Choroid plexus epithelial cell (primary cell): ENCODE measurements around the gene CCL26.
"Not testable (repeated sequence)": the region's sequence is repeated elsewhere in the genome, so short reads cannot be mapped to it uniquely, and the experiment has no call there.

Source experiments
- DNase-seq: peaks from one replicate; pipeline ENCODE4 v3.0.0-alpha.2; 2010; ENCODE audit warnings: low read depth
- H3K4me3 ChIP-seq: 2 replicates; pipeline ENCODE4 v1.5.1; 2011; ENCODE audit warnings: low read depth, mild to moderate bottlenecking, control low read depth, low read length, moderate library complexity
- TF ChIP-seq, protein P1 (sequence below): conservative IDR thresholded peaks from 2 replicates; pipeline ENCODE4 v1.5.1; 2011; ENCODE audit warnings: low read depth, mild to moderate bottlenecking, control low read depth, inconsistent platforms, low read length, moderate library complexity

Gene CCL26

DNA sequence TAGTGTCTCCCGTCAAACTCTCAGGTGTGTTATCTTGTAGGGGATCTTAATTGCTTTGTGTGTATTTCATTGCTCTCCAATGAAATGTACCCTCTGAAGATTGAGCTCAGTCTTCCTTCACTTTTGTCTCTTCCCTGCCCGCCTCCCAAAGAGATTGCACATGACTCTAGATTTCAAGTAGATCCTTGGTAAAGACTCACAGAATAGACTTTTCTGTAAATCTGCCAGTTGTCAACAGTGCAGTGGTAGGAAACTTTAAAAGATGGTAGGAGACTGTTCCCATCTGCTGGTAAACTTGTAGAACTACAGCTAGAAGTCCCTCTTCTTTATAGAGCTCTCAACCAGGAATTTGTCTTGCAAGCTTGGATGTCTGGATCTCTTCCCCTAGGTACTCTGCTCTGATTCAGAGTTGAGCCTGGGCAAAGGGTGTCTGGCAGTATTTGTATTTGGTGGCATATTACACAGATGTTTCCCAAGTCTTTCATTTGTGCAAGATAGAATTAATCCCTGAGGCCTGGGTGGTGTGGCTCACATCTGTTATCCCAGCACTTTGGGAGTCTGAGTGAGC, 9.6 kb downstream of the CCL26 start:
- H3K4me3 ChIP-seq = no peak overlapping the region
- peak; percentile 87 for DNase-seq
- TF ChIP-seq, protein P1, sequence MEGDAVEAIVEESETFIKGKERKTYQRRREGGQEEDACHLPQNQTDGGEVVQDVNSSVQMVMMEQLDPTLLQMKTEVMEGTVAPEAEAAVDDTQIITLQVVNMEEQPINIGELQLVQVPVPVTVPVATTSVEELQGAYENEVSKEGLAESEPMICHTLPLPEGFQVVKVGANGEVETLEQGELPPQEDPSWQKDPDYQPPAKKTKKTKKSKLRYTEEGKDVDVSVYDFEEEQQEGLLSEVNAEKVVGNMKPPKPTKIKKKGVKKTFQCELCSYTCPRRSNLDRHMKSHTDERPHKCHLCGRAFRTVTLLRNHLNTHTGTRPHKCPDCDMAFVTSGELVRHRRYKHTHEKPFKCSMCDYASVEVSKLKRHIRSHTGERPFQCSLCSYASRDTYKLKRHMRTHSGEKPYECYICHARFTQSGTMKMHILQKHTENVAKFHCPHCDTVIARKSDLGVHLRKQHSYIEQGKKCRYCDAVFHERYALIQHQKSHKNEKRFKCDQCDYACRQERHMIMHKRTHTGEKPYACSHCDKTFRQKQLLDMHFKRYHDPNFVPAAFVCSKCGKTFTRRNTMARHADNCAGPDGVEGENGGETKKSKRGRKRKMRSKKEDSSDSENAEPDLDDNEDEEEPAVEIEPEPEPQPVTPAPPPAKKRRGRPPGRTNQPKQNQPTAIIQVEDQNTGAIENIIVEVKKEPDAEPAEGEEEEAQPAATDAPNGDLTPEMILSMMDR = peak; percentile 71

GRCh38 chr7:75761801-75762200, 10.2 kb downstream of the CCL26 start:
- not testable (repeated sequence) for H3K4me3 ChIP-seq, DNase-seq

DNA sequence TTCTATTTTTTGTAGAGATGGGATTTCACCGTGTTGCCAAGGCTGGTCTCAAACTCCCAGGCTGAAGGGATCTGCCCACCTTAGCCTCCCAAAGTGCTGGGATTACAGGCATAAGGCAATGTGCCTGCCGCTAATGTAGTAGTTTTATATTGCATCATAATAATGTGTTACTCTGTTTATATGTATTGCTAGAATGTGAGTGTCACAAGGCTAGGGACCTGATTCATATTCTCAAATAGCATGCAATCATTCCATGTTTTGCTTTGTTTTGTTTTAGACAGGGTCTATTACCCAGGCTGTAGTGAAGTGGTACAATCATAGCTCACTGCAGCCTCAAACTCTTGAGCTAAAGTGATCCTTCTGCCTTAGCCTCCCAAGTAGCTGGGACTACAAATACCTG, 13.5 kb downstream of the CCL26 start:
- no peak for DNase-seq
- TF ChIP-seq, protein P1 = no peak
- no peak overlapping the region for H3K4me3 ChIP-seq

DNA sequence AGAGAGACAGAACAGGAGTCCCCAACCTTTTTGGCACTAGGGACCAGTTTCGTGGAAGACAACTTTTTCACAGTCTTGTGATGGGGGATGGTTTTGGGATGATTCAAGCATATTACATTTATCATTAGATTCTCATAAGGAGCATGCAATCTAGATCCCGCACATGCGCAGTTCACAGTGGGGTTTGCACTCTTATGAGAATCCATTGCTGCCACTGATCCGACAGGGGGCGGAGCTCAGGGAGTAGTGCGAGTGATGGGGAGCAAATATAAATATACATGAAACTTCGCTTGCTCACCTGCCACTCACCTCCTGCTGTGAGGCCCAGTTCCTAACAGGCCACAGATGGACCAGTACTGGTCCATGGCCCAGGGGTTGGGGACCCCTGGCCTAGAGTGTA, 14.2 kb downstream of the CCL26 start:
- H3K4me3 ChIP-seq = no peak overlapping the region
- no peak for DNase-seq
- TF ChIP-seq, protein P1 = no peak

DNA sequence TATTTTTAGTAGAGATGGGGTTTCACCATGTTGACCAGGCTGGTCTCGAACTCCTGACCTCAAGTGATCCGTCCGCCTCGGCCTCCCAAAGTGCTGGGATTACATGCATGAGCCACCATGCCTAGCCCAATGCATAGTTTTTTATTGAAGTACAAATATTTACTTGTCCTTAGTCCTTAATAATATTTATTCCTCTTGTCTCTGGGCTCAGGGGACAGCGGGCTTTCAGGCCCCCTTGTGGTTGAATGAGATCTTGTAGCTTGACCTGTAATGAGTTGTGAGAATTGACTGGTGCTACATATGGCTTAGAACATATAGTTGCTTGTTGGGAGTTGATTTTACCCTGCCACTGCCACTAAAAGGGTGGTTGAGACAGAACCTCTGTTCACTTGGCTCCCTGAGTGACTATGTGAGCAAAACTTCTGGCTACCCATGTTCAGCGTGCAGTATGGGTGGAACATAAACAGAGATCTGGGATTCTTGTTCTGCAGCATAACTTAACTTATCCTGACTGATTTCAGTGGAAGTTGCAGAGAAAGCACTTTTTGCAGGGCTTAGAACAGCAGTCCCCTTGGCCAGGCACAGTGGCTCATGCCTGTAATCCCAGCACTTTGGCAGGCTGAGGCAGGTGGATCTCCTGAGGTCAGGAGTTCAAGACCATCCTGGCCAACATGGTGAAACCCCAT, 14.9 kb downstream of the CCL26 start:
- TF ChIP-seq, protein P1 = peak; percentile 80
- DNase-seq = peak; percentile 78
- H3K4me3 ChIP-seq = no peak overlapping the region

- no peak for DNase-seq
- TF ChIP-seq, protein P1 = no peak
- no peak overlapping the region for H3K4me3 ChIP-seq
These were observed 15.6 kb downstream of the CCL26 start for GRCh38 chr7:75756206-75756990.

GRCh38 chr7:75743455-75743859, 28.6 kb downstream of the CCL26 start:
- peak; percentile 46 for DNase-seq
- H3K4me3 ChIP-seq = no peak overlapping the region
- TF ChIP-seq, protein P1 = no peak
